Esophagus (tissue), 2 donors: ENCODE results near the gene NCOA3. TPM values are rescaled to one million over a fixed set of nuclear protein-coding genes. Genes with fewer than 3 reads are reported as not detected.
"Not testable (repeated sequence)": the region's sequence is repeated elsewhere in the genome, so short reads cannot be mapped to it uniquely, and the experiment has no call there.

Experiments used
- H3K27ac ChIP-seq, 2 donors: one replicate each; pipeline ENCODE4 v1.5.1; 2013; ENCODE audit warnings: low read depth in 2 of 2, mild to moderate bottlenecking in 2 of 2, inconsistent platforms in 1 of 2, low read length in 1 of 2, moderate library complexity in 1 of 2
- H3K27me3 ChIP-seq, 2 donors: one replicate each; pipeline ENCODE4 v1.6.1; 2013; ENCODE audit warnings: low read length in 2 of 2, control low read depth in 1 of 2, mild to moderate bottlenecking in 1 of 2; ENCODE audit not compliant: insufficient read depth in 2 of 2, control insufficient read depth in 1 of 2
- H3K36me3 ChIP-seq, 2 donors: one replicate each; pipeline ENCODE4 v1.6.1; 2013; ENCODE audit warnings: low read length in 1 of 2; ENCODE audit not compliant: control insufficient read depth in 2 of 2, insufficient read depth in 2 of 2
- H3K4me1 ChIP-seq, 2 donors: one replicate each; pipeline ENCODE4 v1.6.1; 2013; ENCODE audit warnings: low read length in 1 of 2; ENCODE audit not compliant: control insufficient read depth in 2 of 2, insufficient read depth in 2 of 2
- H3K4me3 ChIP-seq, 2 donors: one replicate each; pipeline ENCODE4 v1.5.1; 2013; ENCODE audit warnings: low read length in 2 of 2, mild to moderate bottlenecking in 2 of 2, low read depth in 1 of 2, moderate library complexity in 1 of 2
- H3K9me3 ChIP-seq, 2 donors: one replicate each; pipeline ENCODE4 v1.6.1; 2013; ENCODE audit warnings: mild to moderate bottlenecking in 2 of 2, low read depth in 1 of 2, low read length in 1 of 2, moderate library complexity in 1 of 2; ENCODE audit not compliant: control insufficient read depth in 2 of 2, insufficient read depth in 1 of 2
- WGBS, 2 donors: extraction: QIAGEN DNeasy Blood & Tissue Kit; methylation state at CpG; one replicate each; pipeline ENCODE4 v1.1.7; 2013; 5-methylcytosine and 5-hydroxymethylcytosine counted together
- polyA plus RNA-seq, 2 donors: library from polyadenylated mRNA; stranded (reverse); fragments of 200-250 nt; gene quantifications; one replicate each; pipeline ENCODE4 v1.2.3, GENCODE V29; 2013
- donor health status: healthy with polysubstance abuse.
- donor health status: Bipolar disorder and iron deficiency.

NCOA3 gene
- polyA plus RNA-seq, 2 donors: 7.2 to 7.8 TPM

DNA sequence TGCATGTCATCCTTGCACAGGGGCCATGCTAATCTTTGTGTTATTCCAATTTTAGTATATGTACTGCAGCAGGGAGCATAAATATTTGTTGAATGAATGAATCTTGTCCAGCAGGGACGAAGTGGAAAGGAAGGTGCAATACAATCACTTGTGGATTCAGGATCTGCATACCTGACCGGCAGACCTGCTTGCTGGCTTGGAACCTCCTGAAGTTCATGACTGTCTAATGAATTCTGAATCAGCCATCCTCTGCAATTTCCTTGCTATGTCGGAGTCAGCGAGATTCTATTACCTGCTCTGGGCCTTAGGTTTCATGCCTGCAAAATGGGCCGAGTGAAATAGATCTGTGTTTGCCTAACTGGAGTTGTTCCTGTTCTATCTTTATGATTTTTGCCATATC is 17.4 kb upstream of the NCOA3 start:
- no peak overlapping the region for H3K27ac ChIP-seq
- no peaks in the 10 kb centered on the region for H3K4me1 ChIP-seq
- H3K36me3 ChIP-seq: no peaks in the 10 kb centered on the region
- WGBS, 2 donors: 76 to 84% methylated on average over 5 of the region's 5 CpGs
- H3K9me3 ChIP-seq: no peaks in the 10 kb centered on the region
- no peak overlapping the region for H3K4me3 ChIP-seq
- no peaks in the 10 kb centered on the region for H3K27me3 ChIP-seq

DNA sequence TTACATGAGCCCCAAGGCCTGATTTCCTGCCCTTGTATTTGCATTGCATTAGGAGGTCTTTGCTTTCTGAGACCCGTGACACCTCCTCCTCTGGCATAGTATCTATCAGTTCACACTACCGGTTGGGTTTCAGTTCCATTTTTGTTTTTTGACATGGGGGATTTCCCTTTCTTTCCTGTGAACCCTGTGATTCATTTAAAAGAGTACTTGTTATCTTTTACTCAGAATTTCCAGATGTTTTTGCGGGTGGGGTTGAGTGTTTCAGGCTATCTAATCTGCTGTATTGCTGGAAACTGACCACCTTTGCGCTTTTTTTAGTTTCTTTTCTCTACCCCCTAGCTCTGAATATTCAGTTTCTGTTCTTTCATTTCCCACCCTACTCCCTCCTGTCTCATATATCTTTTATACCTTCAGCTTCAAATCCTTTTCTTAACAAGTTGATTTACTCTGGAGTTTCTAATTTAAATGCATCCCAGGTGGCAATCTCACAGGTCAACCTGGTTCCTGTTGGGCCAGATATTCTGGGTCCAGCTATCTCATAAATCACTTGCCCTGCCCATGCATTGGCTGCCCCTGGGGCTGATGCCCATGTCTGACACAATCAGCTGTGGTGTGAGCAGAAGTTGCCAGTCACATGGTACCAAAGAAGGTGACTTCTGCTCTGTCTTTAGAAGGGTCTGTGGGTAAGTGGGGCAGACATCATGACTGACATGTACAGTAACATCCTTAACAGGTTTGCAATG is 14.3 kb upstream of the NCOA3 start:
- Histone ChIP-seq H3K36me3 (no peaks in the 10 kb centered on the region), H3K27me3 (no peaks in the 10 kb centered on the region), H3K27ac (peak overlapping the region; percentile 30 to 63), H3K9me3 (no peaks in the 10 kb centered on the region), H3K4me3 (no peak overlapping the region), H3K4me1 (no peaks in the 10 kb centered on the region)
- 27 to 35% methylated on average over 4 of the region's 4 CpGs for WGBS, 2 donors

DNA sequence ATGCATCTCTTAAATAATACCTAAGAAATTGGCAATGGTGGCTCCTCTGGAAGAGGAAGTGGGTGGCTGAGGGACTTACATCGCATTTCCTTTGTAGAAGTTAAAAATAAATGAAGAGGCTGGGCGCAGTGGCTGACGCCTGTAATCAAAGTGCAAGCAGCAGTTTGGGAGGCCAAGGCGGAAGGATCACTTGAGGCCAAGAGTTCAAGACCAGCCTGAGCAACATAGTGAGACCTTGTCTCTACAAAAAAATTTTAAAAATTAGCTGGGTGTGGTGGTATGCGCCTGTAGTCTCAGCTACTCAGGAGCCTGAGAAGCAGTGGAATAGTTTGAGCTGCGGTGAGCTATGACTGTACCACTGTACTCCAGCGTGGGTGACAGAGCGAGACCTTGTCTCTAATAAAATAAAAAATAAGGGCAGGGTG is 12.2 kb upstream of the NCOA3 start:
- Histone ChIP-seq H3K27me3 (no peaks in the 10 kb centered on the region), H3K27ac (peak overlapping the region; percentile 33 to 49), H3K9me3 (no peaks in the 10 kb centered on the region), H3K4me1 (peaks cover 0 to 2% of the 10 kb centered on the region in 2 donors), H3K36me3 (no peaks in the 10 kb centered on the region), H3K4me3 (no peak overlapping the region)
- 76 to 81% methylated on average over 8 of the region's 8 CpGs for WGBS, 2 donors

DNA sequence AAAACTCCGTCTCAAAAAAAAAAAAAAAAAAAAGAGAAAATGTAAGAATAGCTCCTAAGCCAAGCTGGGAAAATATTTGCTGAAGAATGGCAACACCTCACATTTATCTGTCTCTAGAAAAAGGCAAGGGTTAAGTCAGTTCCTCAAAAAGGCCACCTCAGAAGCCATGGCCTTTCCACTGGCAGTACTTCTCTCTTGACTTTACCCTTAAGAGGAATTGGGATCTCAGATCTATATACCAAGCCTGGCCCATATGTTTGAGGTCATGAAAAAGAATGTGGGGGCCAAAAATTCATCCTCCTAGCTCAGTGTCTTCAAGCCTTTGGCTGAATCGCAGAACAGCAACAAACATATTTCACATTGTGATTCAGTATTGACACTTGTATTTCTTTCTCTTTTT is 10.9 kb upstream of the NCOA3 start:
- WGBS, 2 donors: 84 to 90% methylated on average over 2 of the region's 2 CpGs
- Histone ChIP-seq H3K27ac (no peak overlapping the region), H3K4me1 (peaks cover 0 to 2% of the 10 kb centered on the region in 2 donors), H3K4me3 (no peak overlapping the region), H3K36me3 (no peaks in the 10 kb centered on the region), H3K9me3 (no peaks in the 10 kb centered on the region), H3K27me3 (no peaks in the 10 kb centered on the region)

DNA sequence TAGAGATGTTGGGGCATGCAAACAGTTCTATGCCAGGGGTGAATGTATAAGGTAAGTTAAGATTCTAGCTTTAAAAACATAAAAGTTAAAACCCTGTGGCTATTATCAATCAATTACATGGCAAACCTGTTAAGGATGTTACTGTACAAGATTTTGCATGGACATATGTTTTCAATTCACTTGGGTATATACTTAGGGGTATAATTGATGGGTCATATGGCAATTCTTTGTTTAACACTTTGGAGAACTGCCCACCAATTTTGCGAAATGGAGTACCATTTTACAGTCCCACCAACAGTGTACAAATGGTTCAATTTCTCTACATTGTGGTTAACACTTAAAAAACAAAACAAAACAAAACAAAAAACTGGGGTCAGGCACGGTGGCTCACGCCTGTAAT is 9.4 kb upstream of the NCOA3 start:
- Histone ChIP-seq H3K9me3 (no peaks in the 10 kb centered on the region), H3K27ac (peak overlapping the region; percentile 33 to 87), H3K27me3 (no peaks in the 10 kb centered on the region), H3K4me3 (no peak overlapping the region), H3K36me3 (no peaks in the 10 kb centered on the region), H3K4me1 (peaks cover 0 to 2% of the 10 kb centered on the region in 2 donors)
- WGBS, 2 donors: 71 to 76% methylated on average over 3 of the region's 3 CpGs

DNA sequence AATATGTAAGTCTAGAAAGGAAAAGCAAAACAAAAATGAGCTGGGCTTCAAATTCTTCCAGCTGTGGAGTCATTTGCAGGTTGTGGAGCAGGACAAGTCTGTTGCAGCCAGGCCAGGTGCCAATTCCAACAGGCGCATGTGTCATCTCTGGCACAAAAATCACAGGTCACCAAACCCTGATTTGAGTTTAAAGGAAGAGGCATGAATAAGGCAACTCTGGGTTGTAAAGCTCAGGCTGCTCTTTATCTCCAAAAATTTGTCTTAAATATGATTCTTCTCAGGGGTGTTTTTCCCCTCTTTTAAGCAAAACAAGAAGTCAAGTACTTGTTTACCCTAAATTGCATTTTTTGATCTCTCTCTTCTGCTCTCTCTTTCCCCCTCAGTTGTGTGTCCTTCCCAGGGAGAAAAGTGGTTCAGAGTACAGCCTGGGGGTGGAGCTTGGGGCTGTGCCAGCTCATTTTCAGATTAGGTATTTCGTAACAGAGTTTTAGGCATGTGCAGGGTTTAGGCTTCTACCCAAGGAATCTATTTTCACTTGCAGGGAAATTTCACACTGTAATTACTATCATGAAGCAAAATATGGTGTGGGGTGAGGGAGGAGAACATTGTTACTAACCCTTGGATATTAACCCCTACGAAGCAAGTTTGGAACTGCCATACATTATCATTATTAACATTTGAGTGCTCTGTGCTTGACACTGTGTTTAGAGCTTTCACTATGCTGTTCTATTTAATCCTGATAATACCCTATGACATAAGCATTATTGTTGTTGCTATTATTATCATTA is 8.3 kb upstream of the NCOA3 start:
- Histone ChIP-seq H3K27me3 (no peaks in the 10 kb centered on the region), H3K9me3 (no peaks in the 10 kb centered on the region), H3K36me3 (no peaks in the 10 kb centered on the region), H3K27ac (peak overlapping the region; percentile 87 to 89), H3K4me3 (no peak overlapping the region), H3K4me1 (peaks cover 0 to 2% of the 10 kb centered on the region in 2 donors)
- WGBS, 2 donors: 4 to 5% methylated on average over 3 of the region's 3 CpGs

DNA sequence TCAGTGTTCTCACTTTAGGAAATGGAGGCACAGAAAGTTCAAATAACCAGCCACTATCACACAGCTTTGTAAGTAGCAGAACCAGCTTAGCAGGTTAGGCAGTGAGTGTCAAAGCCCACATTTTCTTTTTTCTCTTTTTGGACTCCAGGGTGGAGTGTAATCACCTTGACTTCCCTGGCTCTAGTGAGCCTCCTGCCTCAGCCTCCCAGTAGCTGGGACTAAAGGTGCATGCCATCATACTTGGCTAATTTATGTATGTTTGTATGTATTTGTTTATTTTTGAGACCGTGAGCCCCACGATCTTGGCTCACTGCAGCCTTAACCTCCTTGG is 7.8 kb upstream of the NCOA3 start:
- Histone ChIP-seq H3K27ac (peak overlapping the region; percentile 79 to 87), H3K4me1 (peaks cover 0 to 2% of the 10 kb centered on the region in 2 donors), H3K27me3 (no peaks in the 10 kb centered on the region), H3K4me3 (no peak overlapping the region), H3K36me3 (no peaks in the 10 kb centered on the region), H3K9me3 (no peaks in the 10 kb centered on the region)
- 38 to 40% methylated on average over 2 of the region's 2 CpGs for WGBS, 2 donors

DNA sequence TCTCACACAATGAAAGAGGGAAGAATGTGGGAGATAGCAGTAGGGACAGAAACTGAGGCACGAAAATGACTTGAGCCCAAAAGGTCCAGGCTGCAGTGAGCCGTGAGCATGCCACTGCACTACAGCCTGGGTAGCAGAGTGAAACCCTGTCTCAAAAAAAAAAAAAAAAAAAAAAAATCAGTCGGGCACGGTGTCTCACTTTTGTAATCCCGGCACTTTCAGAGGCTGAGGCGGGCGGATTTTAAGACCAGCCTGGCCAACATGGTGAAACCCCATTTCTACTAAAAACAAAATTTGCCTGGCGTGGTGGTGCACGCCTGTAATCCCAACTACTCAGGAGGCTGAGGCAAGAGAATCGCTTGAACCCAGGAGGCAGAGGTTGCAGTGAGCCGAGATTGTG is 7.1 kb upstream of the NCOA3 start:
- H3K27me3 ChIP-seq, H3K4me3 ChIP-seq, H3K9me3 ChIP-seq, H3K36me3 ChIP-seq, H3K4me1 ChIP-seq, H3K27ac ChIP-seq: not testable (repeated sequence)
- WGBS, 2 donors: 80 to 87% methylated on average over 9 to 11 of the region's 11 CpGs

DNA sequence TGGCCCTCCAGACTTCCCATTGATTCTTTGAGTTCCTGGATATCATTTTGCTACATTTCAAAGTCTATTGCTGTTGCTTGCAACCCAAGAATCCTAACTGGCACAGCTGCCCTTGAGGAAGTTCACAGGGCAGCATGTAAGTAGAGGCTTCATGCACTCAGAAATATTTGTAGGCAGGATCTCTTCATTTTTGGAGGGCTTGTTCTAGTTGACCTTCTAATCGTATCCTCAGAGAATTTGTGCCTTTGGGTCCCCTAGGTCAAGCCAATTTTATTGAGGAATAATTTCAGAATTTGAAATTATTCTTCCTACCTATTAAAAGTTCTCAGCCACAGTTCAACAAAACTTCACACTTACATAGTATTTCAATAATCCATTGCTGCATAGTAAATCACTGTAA is 5.6 kb upstream of the NCOA3 start:
- WGBS, 2 donors: 98 to 100% methylated on average over 1 of the region's 1 CpG

DNA sequence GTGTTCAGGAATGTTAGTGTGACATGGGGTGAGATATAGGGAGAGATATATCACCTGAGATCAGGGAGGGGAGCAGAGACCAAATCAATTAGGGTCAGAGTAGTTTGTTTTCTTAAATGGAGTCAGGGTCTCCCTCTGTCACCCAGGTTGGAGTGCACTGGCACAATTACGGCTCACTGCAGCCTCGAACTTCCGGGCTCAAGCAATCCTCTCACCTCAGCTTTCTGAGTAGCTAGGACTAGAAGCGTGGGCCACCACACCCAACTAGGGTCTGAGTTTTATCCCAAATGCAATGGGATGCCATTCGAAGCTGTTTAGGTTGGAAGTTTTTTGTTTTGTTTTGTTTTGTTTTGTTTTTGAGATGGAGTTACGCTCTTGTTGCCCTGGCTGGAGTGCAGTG is 3.1 kb upstream of the NCOA3 start:
- Histone ChIP-seq H3K4me3 (no peak overlapping the region), H3K27me3 (no peaks in the 10 kb centered on the region), H3K9me3 (no peaks in the 10 kb centered on the region), H3K4me1 (no peaks in the 10 kb centered on the region), H3K36me3 (no peaks in the 10 kb centered on the region), H3K27ac (no peak overlapping the region)
- WGBS, 2 donors: 91 to 92% methylated on average over 6 of the region's 6 CpGs

More for the DNA sequence above, 5.6 kb upstream of the NCOA3 start:
- no peaks in the 10 kb centered on the region for H3K36me3 ChIP-seq
- no peaks in the 10 kb centered on the region for H3K27me3 ChIP-seq
- peaks cover 0 to 2% of the 10 kb centered on the region in 2 donors for H3K4me1 ChIP-seq
- no peak overlapping the region for H3K4me3 ChIP-seq
- H3K27ac ChIP-seq: no peak overlapping the region
- H3K9me3 ChIP-seq: no peaks in the 10 kb centered on the region
